Amygdala (tissue), 56 donors: ENCODE measurements around the gene SH2D5.

Source experiments
- DNase-seq, 56 donors: peaks; one replicate each; lab custom pipeline; 2025; lab: John Stamatoyannopoulos, UW

The SH2D5 gene

GRCh38 chr1:20670936-20671335, 61.6 kb downstream of the SH2D5 start:
- DNase-seq, result no peak
